Uterus (tissue), 2 donors: ENCODE measurements around the gene LRRC1.

Experiments
- CTCF ChIP-seq, 4 experiments: fragments of 200-600 bp in 2 of 4; fragments of 450-650 bp in 2 of 4; sonication (generic) in 2 of 4; IDR thresholded peaks; one replicate each; pipeline ENCODE4 v1.5.1; 2016 to 2019; ENCODE audit warnings: antibody characterized with exemption in 4 of 4, mild to moderate bottlenecking in 2 of 4, moderate library complexity in 1 of 4
- POLR2A ChIP-seq, 2 donors: fragments of 450-650 bp; IDR thresholded peaks; one replicate each; pipeline ENCODE4 v1.6.1; 2016; ENCODE audit warnings: antibody characterized with exemption in 2 of 2, mild to moderate bottlenecking in 1 of 2, moderate library complexity in 1 of 2

DNA sequence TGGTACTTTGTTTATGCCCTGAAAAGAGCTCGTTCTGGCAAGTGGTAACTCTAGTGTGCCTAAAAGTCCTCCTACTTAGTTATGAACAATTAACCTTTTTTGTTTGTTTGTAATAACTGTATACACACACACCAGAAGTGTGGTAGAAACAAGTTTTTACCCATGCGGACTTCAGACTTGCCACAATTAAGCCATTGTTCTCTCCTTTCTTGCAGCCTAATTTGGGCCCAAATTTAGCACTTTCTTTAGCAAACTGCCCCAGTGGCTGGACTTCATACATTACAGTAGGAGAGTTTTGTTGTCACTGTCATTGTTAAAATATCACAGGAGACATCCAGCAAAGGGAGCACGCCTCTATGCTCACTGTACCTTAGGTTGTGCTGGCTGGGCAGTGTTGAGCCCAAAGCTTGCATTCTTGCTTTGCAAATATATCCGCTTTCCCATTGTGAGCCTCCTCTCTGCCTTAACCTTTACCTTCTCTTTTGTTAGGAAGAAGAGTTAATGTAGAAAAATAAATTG is 53.0 kb downstream of the LRRC1 start:
- no peak for TF ChIP-seq CTCF (IDR thresholded peaks at IDR 0.05)
- no peak for TF ChIP-seq POLR2A (IDR thresholded peaks at IDR 0.05)
